GM12892 (cell line): Measurements from ENCODE around the gene JAK1.

ENCODE experiments used
- POLR2A ChIP-seq: IDR thresholded peaks from 2 replicates; pipeline ENCODE4 v1.6.1; 2011; ENCODE audit warnings: low read depth, low read length, control low read depth
- POLR2AphosphoS5 ChIP-seq: IDR thresholded peaks from 2 replicates; pipeline ENCODE4 v1.6.1; 2011; ENCODE audit warnings: low read depth, low read length, control low read depth
- TAF1 ChIP-seq: IDR thresholded peaks from 2 replicates; pipeline ENCODE4 v1.6.1; 2011; ENCODE audit warnings: low read depth, mild to moderate bottlenecking, control low read depth, low read length, borderline replicate concordance

DNA sequence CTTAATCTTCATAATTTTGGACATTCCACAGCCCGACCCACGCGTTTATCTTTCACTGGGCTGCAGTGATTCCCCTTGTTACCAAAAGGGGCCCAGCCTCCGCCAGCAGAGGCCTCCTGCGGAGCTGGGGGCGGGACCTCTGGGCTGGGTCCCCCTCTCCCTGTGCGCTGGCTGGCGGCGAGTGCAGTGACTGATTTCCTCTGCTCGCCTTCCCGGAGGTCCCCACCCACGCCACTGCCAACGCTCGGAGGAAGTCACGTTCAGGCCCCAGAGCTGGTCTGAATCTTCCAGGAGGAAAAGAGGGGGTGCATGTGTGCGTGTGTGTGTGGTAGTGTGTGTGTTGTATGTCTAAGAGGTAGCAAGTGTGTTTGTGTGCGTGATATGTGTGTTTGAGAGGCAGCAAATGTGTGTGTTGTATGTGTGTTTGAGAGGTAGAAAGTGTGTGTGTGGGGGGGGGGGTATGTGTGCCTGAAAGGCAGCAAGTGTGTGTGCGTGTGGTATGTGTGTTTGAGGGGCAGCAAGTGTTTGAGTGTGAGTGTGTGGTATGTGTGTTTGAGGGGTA lies 35.0 kb upstream of the JAK1 start:
- TF ChIP-seq POLR2A (no peak), POLR2AphosphoS5 (no peak), TAF1 (no peak)
